Amniotic epithelial cell (primary cell): Measurements from ENCODE around the gene ATP5MC2.
"Not testable (repeated sequence)": the region's sequence is repeated elsewhere in the genome, so short reads cannot be mapped to it uniquely, and the experiment has no call there.

Experiments used
- DNase-seq: peaks from one replicate; pipeline ENCODE4 v3.0.0-alpha.2; 2010; ENCODE audit warnings: low read depth

The ATP5MC2 gene

DNA sequence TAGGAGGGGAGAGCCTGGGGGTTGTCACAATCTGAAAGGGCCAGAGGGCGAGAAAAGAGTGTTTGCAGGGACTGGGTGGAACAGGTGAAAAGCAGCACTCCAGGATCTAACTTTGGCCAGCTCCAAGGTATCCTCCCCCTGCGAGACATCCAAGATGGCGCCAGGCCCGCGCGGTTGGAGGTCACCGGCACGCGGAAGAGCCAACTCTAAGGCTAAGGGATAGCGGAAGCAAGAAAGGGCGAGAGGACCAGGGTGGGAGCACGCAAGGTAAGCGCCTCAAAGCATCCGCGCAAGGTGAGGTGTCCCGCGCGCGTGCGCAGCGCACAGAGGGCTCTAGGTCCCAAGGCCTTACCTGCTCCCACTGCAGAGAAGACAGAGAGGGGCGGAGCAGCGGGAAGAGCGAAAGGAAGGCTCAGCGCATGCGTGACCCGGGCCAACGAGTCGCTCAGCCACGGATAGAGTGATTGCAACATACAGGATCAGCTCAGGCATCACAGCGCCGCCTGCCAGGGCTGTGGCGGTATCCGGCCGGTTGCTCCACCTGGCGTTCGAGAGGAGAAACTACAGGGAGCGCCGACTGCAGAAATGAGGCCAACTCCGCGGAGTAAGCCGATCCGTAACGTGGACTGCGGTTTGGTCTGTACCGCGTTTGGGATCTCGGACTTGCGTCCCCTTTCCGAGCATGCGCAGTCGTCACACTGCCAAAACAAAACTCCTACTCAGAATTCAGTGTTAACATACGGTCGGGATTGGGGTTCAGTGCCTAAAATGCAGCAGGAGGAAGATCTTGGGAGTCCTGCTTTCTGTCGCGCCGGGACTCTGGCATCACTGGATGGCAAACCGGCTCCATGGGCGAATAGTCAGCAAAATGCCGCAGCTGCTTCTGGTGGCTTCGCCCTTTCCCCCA lies at the start of gene ATP5MC2:
ATP5MC2 (minus strand) TSS at position 383 of the 907 bp plus-strand sequence. CDS start 3,469 bp downstream, outside the sequence.
- peak; percentile 96 for DNase-seq

DNA sequence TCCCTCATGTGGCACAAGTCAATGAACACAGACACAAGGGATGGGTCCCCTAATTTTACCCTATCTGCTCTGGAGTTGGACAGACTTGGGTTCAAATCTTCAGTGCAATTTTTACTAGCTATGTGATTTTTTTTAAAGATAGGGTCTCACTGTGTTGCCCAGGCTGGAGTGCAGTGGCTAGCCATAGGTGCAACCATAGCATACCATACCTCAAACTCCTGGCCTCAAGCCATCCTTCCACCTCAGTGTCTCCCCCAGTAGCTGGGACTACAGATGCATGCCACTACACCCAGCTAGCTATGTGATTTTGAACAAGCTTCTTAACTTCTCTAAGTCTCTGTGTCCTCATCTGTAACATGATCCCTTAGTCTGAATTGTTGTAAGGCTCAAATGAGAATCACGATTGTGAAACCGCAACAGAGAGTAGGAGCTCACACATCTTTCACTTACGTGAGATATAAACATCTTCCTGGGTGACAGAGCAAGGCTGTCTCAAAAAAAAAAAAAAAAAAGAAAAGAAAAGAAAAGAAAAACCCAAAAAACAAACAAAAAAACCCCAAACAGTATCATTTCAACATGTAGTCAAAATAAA lies 46.7 kb upstream of the ATP5MC2 start:
- peak; percentile 74 for DNase-seq

DNA sequence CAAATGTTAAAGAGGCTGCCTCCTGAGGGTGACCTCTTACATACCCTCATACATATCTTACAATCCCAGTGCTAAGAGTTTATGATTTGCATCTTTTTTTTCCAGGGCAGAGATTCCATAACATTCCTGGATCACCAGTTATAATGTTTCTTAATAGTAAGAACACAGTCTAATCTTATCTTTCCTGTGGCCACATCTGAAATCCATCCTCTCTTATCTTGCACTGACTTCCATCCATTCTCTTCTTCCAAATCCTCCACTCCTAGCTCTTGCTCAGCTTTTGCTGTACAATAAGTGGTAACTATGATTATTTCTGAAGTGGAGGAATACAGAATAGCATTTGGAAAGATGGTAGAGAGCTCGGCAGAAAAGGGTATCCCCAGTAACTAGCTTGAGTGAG lies 45.1 kb upstream of the ATP5MC2 start:
- peak; percentile 80 for DNase-seq

DNA sequence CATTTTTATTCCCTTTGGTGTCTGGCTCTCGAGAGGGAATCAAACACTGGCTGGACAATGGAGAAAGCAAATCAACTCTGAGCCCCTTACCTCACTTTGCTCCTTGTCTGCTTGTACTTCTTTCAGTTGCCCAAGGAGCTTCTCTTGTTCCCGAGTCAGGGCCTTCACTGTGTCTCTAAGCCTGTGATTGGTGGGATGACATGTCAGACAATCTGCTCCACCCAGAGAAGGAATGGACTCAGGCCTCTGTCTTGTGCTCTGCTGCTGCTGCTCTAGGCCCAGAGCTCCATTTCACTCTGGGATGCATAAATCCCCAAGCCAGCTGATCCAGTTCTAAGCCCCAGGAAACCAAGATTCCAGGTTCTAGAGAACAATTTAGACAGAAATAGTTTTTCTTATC lies 43.8 kb upstream of the ATP5MC2 start:
- peak; percentile 37 for DNase-seq

DNA sequence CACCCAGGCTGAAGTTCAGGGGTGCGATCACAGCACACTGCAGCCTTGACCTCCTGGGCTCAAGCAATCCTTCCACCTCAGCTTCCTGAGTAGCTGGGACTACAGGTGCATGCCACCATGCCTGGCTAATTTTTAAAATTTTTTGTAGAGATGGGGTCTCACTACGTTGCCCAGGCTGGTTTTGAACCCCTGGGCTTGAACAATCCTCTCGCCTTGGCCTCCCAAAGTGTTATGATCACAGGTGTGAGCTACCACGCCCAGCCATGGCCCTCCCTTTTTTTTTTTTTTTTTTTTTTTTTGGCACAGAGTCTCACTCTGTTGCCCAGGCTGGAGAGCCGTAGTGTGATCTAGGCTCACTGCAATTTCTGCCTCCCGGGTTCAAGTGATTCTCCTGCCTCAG lies 42.7 kb upstream of the ATP5MC2 start:
- DNase-seq: not testable (repeated sequence)

DNA sequence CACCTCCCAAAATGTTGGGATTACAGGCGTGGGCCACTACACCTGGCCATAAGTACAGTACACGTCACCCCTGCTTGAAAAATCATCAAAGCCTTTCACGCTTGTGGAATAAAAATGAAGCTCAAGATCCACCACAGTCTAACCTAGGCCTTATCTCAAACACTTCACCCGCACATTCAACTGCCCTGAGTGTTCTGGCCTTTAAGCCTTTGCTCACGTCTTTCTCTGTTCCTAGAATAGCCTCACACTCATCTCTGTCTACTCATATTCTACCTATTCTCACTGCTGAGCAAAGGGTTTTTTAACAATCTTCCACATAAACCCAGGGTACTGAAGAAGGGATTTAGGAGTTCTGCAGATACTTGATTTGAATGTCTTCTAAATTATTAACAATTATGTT lies 41.4 kb upstream of the ATP5MC2 start:
- peak; percentile 49 for DNase-seq

DNA sequence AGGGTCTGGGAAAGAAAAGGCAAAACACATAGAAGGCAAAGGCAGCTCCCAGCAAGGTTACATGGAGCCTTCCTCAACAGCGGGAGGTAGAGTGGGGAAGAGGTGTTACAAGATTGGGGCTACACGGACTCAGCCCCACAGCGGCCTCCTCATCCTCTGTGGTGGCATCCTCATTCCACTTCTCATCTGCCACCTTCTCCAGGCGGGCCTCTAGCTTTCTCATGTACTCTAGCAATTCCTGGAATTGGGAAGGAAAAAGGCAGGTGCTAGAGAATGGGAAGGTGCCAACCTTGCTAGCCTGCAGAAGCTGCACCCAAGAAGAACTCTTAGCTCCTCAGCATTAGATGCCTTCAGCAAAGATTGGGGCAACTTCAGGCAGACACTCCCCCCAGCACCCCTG lies 38.1 kb upstream of the ATP5MC2 start:
- no peak for DNase-seq

DNA sequence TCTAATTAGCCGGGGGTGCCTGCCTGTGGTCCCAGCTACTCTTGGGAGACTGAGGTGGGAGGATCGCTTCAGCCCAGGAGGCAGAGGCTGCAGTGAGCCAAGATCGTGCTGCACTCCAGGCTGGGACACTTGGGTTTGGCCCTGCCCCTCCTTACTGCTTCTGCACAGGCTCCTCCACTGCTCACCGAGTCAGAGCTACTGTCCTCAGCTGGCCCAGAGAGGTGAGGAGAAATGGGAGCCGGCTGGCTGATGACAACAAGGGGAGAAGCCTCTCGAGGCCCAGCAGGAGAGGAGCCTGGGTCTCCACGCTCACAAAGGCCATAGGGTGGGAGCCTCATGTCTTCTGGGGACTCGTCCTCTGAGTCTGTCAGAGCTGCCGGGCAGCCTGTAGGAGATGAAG lies 37.6 kb upstream of the ATP5MC2 start:
- no peak for DNase-seq

DNA sequence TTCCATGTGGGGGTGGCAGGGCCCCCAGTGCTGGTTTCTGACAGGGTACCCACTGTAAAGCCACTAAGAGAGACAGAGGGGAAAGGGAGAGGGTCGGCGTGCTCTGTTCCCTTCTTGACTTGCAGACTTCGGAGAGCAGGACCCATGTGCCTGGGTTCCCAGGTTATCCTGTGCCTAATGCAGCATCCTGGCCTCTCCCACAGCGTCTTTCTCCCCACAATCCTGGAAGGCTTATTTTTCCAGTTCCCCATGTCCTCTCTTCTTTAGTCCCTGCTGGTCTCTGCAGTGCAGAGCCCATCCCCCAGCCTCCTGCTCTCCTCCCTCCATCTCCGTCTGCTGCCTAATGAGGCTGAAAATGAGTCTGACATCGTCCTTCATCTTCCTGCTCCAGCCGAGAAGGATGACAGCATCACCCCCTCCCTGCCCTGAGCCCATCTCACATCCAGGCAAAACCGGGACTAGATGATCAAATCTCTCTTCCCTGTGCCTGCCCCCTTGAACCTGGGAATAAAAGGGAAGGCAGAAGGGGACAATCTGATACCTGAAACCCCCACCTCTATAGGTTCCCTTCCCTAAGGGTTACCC lies 36.3 kb upstream of the ATP5MC2 start:
- no peak for DNase-seq

DNA sequence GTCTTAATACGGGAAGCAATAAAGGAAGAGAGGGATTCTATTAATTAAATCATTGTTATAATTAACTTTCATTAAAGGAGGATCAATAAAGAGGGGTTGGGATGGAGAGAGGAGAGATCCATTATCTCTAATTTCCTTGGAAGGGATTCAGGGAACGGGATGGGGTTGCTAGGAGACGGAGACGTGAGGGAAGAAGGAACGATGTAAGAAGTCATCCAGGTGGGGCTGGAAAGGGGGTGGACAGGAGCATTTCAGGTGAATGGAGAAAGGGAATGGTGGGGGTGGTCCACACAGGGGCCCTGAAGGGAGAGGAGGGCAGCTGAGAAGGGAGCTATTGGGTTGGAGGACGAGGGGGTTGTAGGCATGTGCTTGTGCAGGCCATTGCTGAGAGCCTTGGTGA lies 34.2 kb upstream of the ATP5MC2 start:
- no peak for DNase-seq

DNA sequence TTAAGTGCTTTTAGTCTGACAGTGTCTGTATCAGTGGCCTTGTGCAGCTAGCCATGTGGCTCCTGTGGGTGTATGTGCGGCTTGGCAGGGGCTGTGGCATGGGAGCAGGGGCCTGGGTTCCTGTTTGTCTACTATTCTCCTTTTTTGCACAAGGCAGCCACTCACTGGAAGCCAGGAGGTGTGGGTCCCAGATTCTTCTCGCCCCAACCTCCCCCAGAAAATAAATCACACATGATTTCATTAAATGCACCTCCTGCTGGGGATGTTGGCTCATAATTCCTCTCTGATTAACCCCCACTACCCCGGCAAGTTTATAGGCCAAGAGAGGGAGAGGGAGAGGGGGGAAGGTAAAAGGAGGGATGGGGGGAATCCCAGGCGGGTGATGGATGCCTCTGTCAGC lies 33.8 kb upstream of the ATP5MC2 start:
- no peak for DNase-seq

DNA sequence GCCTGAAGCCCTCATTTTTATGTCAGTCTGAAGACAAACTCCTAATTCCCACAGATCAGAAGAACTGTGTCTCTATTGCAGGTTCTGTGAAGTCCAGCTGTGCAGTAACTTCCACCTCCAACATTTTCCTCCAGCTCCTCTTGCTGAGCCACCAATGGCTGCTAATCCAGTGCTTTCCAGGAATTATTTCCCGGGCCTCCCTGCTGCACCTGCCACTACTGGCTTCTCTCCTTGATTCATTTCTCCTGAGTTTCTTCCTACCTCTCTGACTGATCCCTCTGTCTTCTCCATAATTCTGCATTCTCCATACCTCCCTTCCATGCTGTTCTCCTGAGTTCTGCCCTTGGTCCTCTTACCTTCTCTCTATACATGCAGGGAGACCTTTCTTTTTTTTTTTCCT lies 30.2 kb upstream of the ATP5MC2 start:
- DNase-seq: no peak

DNA sequence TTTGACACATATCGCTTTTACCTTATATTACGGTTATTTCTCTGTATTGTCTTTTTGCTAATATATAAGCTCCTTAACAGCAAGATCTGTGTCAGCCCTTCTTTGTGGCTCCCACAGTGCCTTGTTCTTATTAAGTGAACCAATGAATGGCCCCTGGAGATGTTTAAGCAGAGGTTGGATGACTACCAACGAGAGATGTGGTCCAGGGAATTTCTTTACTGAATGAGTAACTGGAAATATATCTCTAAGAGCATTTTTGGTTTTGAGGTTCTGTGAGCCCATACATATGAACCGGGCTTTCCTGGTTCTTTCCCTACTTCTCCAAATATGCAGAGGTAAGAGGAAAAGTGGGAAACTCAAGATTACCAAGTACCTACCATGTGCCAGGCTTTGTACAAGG lies 27.9 kb upstream of the ATP5MC2 start:
- DNase-seq: no peak

DNA sequence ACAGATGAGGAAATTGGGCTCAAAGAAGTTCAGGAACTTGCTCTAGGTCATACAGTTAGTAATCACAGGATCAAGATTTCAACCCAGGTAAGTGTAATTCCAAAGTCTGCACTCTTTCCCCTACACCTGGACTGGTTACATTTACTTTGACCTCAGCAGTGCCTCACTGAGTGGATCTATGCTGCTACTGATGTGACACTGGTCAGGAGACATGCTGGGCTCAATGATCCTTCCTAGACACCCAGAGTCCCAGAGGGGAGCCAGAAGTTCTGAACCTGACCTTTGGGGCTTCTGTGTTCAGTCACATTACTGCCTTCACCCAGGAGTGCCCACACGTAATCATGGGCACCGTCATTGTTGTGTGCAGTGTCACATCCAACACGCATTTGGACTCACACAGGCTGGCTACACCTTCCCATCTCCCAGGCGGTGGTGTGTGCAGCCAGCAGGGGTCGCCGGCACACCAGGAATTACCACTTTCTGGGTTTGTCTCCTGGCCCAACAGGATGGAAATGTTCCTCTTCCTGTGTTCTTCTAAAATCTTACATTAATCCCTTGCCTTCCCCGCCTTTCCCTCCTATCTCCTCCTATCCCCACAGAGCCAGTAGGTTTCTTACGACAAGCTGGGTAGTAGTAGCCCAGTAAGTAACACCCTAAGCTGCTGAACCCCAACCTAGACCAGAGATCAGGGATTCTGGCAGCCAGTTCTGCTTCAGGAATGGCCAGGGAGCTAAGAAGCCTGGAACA lies 25.8 kb upstream of the ATP5MC2 start:
- DNase-seq: peak; percentile 44

DNA sequence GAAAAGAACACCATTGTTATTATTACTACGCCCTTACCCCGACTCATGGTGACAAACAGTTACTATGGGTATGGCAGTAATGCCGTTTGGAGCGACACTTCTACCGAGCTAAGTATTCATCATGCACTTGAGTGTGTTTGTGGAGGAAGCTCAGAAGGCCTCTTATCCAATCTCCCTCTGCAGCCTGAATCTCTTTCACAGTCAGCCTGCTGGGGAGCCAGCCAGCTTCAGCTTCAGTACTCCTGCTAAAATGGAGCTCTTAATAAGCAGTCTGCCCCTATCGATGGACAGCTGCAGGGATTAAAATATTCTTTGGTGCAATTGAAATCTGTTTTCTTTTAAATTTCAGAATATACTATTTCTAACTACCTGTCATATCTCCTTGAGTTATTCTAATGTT lies 24.7 kb upstream of the ATP5MC2 start:
- no peak for DNase-seq

DNA sequence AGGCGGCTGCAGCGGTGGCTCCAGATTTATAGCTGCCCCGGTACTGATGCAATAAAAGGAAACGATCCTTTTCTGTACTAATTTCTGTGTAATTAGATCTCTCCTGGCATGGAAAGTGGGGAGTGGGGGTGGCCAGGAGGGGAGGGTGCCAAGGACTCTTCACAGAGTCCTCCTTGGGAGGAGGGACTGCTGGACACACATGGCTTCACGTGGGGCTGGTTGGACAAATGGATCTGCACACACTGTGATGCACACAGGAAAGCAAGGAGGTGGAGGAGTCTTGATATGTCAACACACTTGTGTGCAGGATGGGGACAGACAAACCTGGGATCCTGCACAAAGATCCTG lies 23.8 kb upstream of the ATP5MC2 start:
- DNase-seq: no peak

DNA sequence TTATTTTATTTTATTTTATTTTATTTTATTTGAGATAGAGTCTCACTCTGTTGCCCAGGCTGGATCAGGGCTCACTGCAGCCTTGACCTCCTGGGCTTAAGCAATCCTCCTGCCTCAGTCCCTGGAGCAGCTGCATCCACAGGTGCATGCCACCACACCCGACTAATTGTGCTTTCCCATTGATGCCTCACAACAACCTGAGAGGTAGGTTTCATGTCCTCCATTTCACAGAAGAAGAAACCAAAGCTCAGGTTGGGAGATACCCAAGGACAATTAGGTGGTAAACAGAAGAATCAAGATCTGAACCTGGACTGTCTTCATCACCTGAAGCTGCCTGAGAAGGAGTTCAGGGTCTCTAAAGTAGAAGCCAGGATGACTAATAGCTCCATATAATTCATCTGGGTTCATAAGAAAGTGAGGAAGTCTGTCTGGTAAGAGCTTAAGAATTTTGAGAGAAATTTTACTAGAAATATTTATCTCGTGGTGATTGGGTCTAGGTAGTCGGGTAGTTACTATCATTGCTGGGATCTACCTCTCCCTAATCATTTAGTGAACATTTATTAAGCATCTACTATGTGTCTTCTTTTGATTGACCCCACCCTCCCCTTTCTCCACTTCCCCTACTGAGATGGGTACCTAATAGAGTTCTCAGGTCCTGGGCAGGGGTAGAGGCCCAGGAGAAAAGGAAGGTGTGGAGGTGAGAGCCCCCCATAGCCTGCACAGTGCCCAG lies 23.2 kb upstream of the ATP5MC2 start:
- DNase-seq: no peak

DNA sequence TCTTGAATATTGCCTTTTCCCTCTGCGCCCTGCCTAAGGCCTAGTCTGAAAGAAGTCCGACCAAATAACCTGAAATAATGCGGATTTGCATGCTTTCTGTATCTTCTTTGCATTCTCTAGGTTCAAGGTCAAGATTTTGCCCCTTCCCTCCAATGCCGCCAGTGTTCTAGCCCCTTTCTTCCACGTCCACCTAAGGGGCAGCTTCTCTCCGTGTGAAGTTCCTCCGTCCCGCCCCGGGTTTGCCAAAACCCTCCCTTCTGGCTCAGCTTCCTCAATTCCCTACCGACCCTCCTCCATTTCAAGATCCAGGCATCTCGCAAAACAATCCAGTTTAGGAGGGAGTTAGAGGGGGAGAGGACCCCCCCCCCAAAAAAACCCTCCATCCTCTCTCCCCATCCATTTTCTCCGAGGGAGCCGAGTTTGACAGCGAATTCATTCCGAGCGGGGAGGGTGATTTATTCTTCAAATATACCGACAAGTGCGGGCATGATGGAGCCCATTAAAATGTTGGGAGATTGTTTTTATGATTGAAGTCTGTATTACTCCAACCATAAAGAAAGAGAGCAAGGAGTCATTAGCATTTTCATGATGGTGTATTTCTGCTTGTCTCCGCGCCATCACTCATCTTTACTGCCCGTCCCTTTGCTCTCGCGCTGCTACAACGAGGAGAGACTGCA lies 20.9 kb upstream of the ATP5MC2 start:
- no peak for DNase-seq

DNA sequence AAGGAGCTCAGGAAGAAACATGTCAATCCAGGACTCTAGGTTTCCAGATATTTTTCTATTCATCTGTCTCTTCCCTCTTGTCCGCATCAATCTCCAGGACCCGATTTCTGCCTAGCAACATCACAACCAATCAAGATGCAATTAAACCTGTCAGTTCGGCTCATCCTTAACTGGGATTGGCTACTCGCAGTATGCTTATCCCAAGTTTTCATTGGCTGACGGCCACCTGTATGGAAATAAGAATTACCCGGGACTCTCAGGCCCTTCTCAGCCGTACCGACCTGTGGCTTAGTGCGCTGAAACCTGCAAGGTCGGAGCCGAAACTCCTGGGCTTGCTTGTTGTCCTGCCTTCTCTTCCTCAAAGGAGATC lies 20.4 kb upstream of the ATP5MC2 start:
- DNase-seq: peak; percentile 93

DNA sequence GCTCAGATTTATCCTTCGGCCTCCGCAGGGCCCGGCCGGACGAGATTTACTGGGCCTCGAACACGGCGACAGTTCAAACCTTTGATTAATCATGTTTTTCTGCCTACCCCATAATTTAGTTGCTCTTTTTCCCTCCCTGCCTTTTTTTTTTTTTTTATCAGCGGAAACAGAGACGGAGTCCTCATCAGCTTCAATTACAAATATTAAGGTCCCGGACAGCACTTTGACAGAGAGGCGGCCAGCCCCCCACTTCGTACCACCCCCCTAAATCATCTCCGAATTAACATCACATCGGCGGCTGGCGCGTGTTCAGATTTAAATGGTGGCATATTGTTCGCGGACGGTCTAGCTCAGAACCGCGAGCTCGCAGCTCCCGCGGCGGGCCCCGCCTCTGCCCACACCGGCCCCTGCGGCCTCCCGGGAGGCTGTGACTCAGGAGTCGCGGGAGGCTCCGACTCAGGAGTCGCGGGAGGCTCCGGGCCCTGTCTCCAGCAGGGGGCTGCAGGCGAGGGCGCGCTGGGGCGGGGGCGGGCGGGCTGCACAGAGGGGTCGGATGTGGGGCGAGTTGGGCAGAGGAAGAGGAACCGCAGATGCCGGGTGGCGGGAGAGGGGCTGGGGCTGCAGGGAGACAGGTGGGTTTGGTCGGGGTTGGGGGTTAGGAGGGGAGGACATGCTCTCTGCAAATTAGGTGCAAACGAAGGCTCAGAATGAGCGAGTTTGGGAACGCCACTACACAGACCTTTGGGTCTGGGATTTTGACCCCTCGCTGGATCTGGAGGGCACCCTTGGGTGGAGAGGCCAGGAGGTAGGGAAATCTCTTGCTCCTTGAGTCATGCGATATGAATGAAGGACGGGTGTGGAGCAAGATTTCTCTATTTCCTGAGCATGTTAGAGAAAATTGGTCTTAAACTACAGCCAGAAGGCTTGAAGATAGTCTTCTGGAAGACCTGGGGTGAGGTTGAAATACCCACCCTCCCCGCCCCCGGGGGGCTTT lies 19.6 kb upstream of the ATP5MC2 start:
- peak; percentile 85 for DNase-seq
